H9 (cell line): ENCODE data around the gene MTMR3. TPM values are rescaled to one million over a fixed set of nuclear protein-coding genes. Genes with fewer than 3 reads are reported as not detected.

Experiments
- DNase-seq: peaks from one replicate; pipeline ENCODE4 v3.0.0-alpha.2; 2017
- H2AFZ ChIP-seq: one replicate; pipeline ENCODE4 v1.6.1; 2013; ENCODE audit warnings: mild to moderate bottlenecking, low read length, control low read depth, moderate library complexity
- H2AK5ac ChIP-seq: 2 replicates; pipeline ENCODE4 v1.6.1; 2013; ENCODE audit warnings: low read length, control low read depth, mixed read lengths; ENCODE audit not compliant: insufficient read length
- H2BK120ac ChIP-seq: one replicate; pipeline ENCODE4 v1.6.1; 2013; ENCODE audit warnings: low read depth, mild to moderate bottlenecking, low read length, control low read depth, inconsistent platforms; ENCODE audit not compliant: poor library complexity, severe bottlenecking
- H2BK12ac ChIP-seq: 2 replicates; pipeline ENCODE4 v1.6.1; 2013; ENCODE audit warnings: low read length, control low read depth, mixed read lengths, low read depth; ENCODE audit not compliant: insufficient read length
- H2BK15ac ChIP-seq: 2 replicates; pipeline ENCODE4 v1.6.1; 2013; ENCODE audit warnings: low read depth, low read length, control low read depth
- H2BK20ac ChIP-seq: one replicate; pipeline ENCODE4 v1.6.1; 2013; ENCODE audit warnings: low read depth, mild to moderate bottlenecking, low read length, control low read depth, inconsistent platforms; ENCODE audit not compliant: poor library complexity, severe bottlenecking
- H2BK5ac ChIP-seq: 2 replicates; pipeline ENCODE4 v1.6.1; 2013; ENCODE audit warnings: low read length, control low read depth, mixed read lengths; ENCODE audit not compliant: insufficient read length
- H3K14ac ChIP-seq: 2 replicates; pipeline ENCODE4 v1.6.1; 2013; ENCODE audit warnings: low read length, control low read depth; ENCODE audit not compliant: insufficient read depth
- H3K18ac ChIP-seq: 2 replicates; pipeline ENCODE4 v1.6.1; 2013; ENCODE audit warnings: low read depth, mild to moderate bottlenecking, mixed read lengths, low read length, control low read depth; ENCODE audit not compliant: insufficient read length
- H3K23ac ChIP-seq: 2 replicates; pipeline ENCODE4 v1.6.1; 2013; ENCODE audit warnings: low read length, control low read depth, mixed read lengths, low read depth; ENCODE audit not compliant: insufficient read length
- H3K23me2 ChIP-seq: 2 replicates; pipeline ENCODE4 v1.6.1; 2013; ENCODE audit warnings: low read depth, mild to moderate bottlenecking, mixed read lengths, low read length, control low read depth; ENCODE audit not compliant: insufficient read length, poor library complexity, severe bottlenecking
- H3K27ac ChIP-seq: 2 replicates; pipeline ENCODE4 v1.5.1; 2013; ENCODE audit warnings: low read length, control low read depth, mixed read lengths, low read depth; ENCODE audit not compliant: insufficient read length
- H3K27me3 ChIP-seq: 2 replicates; pipeline ENCODE4 v1.6.1; 2013; ENCODE audit warnings: low read length, control low read depth, inconsistent platforms; ENCODE audit not compliant: insufficient read depth
- H3K4ac ChIP-seq: 2 replicates; pipeline ENCODE4 v1.6.1; 2013; ENCODE audit warnings: low read depth, mild to moderate bottlenecking, control low read depth, inconsistent platforms, low read length, moderate library complexity
- H3K4me1 ChIP-seq: 2 replicates; pipeline ENCODE4 v1.6.1; 2013; ENCODE audit warnings: low read length, control low read depth, inconsistent platforms; ENCODE audit not compliant: insufficient read depth
- H3K4me2 ChIP-seq: 2 replicates; pipeline ENCODE4 v1.6.1; 2013; ENCODE audit warnings: low read length, control low read depth, mixed read lengths; ENCODE audit not compliant: insufficient read length, insufficient read depth
- H3K56ac ChIP-seq: 2 replicates; pipeline ENCODE4 v1.6.1; 2013; ENCODE audit warnings: low read depth, mild to moderate bottlenecking, mixed read lengths, low read length, control low read depth; ENCODE audit not compliant: insufficient read length
- H3K79me1 ChIP-seq: 2 replicates; pipeline ENCODE4 v1.6.1; 2013; ENCODE audit warnings: low read depth, mild to moderate bottlenecking, moderate library complexity, low read length, control low read depth, inconsistent platforms; ENCODE audit not compliant: insufficient read depth, poor library complexity, severe bottlenecking
- H3K79me2 ChIP-seq: 2 replicates; pipeline ENCODE4 v1.6.1; 2013; ENCODE audit warnings: low read length, control low read depth, inconsistent platforms; ENCODE audit not compliant: insufficient read depth
- H3K9ac ChIP-seq: 2 replicates; pipeline ENCODE4 v1.6.1; 2013; ENCODE audit warnings: low read length, control low read depth, mixed read lengths; ENCODE audit not compliant: insufficient read length; ENCODE audit errors: extremely low read depth
- H3K9me3 ChIP-seq: one replicate; pipeline ENCODE4 v1.6.1; 2013; ENCODE audit warnings: low read depth, low read length, inconsistent platforms; ENCODE audit not compliant: control insufficient read depth
- H3T11ph ChIP-seq: one replicate; pipeline ENCODE4 v1.6.1; 2013; ENCODE audit warnings: mild to moderate bottlenecking, low read length, control low read depth, inconsistent platforms
- H4K20me1 ChIP-seq: one replicate; pipeline ENCODE4 v1.6.1; 2013; ENCODE audit not compliant: control insufficient read depth, insufficient read length, insufficient read depth
- H4K5ac ChIP-seq: 2 replicates; pipeline ENCODE4 v1.6.1; 2013; ENCODE audit warnings: low read depth, mild to moderate bottlenecking, mixed read lengths, low read length, control low read depth; ENCODE audit not compliant: insufficient read length
- H4K8ac ChIP-seq: replicated peaks from 2 replicates; pipeline ENCODE4 v1.6.1; 2013; ENCODE audit warnings: low read length, control low read depth, mixed read lengths, low read depth; ENCODE audit not compliant: insufficient read length
- H4K91ac ChIP-seq: 2 replicates; pipeline ENCODE4 v1.6.1; 2013; ENCODE audit warnings: low read depth, mild to moderate bottlenecking, moderate library complexity, mixed read lengths, low read length, control low read depth; ENCODE audit not compliant: insufficient read length
- H3K27ac Mint-ChIP-seq, 3 experiments: 2 replicates in 2 of 3; 3 replicates in 1 of 3; pipeline ENCODE4 v1.8.0; 2020 to 2021; ENCODE audit warnings: mixed read lengths in 3 of 3, mild to moderate bottlenecking in 1 of 3, moderate library complexity in 1 of 3
- H3K27me3 Mint-ChIP-seq: 2 replicates; pipeline ENCODE4 v1.8.0; 2021; ENCODE audit warnings: low read depth, mild to moderate bottlenecking, moderate library complexity, mixed read lengths
- H3K36me3 Mint-ChIP-seq, 3 experiments: 2 replicates in 2 of 3; 3 replicates in 1 of 3; pipeline ENCODE4 v1.8.0; 2020 to 2021; ENCODE audit warnings: low read depth in 3 of 3, mixed read lengths in 3 of 3; ENCODE audit not compliant: insufficient read depth in 1 of 3
- H3K4me1 Mint-ChIP-seq, 2 experiments: 2 replicates each; pipeline ENCODE4 v1.8.0; 2020; ENCODE audit warnings: mixed read lengths in 2 of 2
- H3K4me3 Mint-ChIP-seq, 2 experiments: 2 replicates in 1 of 2; 3 replicates in 1 of 2; pipeline ENCODE4 v1.8.0; 2020 to 2021; ENCODE audit warnings: mild to moderate bottlenecking in 2 of 2, mixed read lengths in 2 of 2, moderate library complexity in 1 of 2
- H3K9me3 Mint-ChIP-seq, 2 experiments: 2 replicates in 1 of 2; 3 replicates in 1 of 2; pipeline ENCODE4 v1.8.0; 2020; ENCODE audit warnings: mild to moderate bottlenecking in 2 of 2, mixed read lengths in 2 of 2, moderate library complexity in 1 of 2
- whole genome bisulfite sequencing: extraction: QIAGEN DNeasy Blood & Tissue Kit; methylation state at CpG from one replicate; pipeline ENCODE4 v1.1.7; 2013; ENCODE audit warnings: missing lambda C conversion rate, low lambda C conversion rate, mixed read lengths; ENCODE audit not compliant: insufficient read length; ENCODE audit errors: extremely low coverage; 5-methylcytosine and 5-hydroxymethylcytosine counted together
- total RNA-seq: library from RNA; stranded (reverse); gene quantifications from 2 replicates; pipeline ENCODE4 v1.2.1, GENCODE V29; 2021
- TF ChIP-seq, protein P1 (sequence below): fragments of 200-600 bp; sonication (generic); conservative IDR thresholded peaks from 3 replicates; pipeline ENCODE4 v1.8.0; 2021; ENCODE audit warnings: antibody characterized with exemption, mild to moderate bottlenecking

MTMR3 gene
- total RNA-seq, 1 experiment from 2014 or later: 19.8 TPM

GRCh38 chr22:30010789-30011405, 127.9 kb downstream of the MTMR3 start:
- H3K4me1 Mint-ChIP-seq: peaks cover 15 to 25% of the 10 kb centered on the region in 2 experiments
- WGBS: no CpG with 5 or more reads among the region's 2 CpGs
- no peaks in the 10 kb centered on the region for H4K20me1 ChIP-seq

More at GRCh38 chr22:30010789-30011405, 127.9 kb downstream of the MTMR3 start:
- H3K4ac ChIP-seq: no peak overlapping the region
- no peak overlapping the region for H2BK20ac ChIP-seq
- Mint-ChIP-seq H3K27ac (peak overlapping the region in 1 of 3 experiments; percentile 13; a peak in 1 of 7 replicates), H3K36me3 (peaks cover 4 to 56% (median 44%) of the 10 kb centered on the region in 3 experiments; a peak in 6 of 7 replicates), H3K9me3 (no peaks in the 10 kb centered on the region), H3K27me3 (no peaks in the 10 kb centered on the region), H3K4me3 (no peak overlapping the region)
- TF ChIP-seq, protein P1, sequence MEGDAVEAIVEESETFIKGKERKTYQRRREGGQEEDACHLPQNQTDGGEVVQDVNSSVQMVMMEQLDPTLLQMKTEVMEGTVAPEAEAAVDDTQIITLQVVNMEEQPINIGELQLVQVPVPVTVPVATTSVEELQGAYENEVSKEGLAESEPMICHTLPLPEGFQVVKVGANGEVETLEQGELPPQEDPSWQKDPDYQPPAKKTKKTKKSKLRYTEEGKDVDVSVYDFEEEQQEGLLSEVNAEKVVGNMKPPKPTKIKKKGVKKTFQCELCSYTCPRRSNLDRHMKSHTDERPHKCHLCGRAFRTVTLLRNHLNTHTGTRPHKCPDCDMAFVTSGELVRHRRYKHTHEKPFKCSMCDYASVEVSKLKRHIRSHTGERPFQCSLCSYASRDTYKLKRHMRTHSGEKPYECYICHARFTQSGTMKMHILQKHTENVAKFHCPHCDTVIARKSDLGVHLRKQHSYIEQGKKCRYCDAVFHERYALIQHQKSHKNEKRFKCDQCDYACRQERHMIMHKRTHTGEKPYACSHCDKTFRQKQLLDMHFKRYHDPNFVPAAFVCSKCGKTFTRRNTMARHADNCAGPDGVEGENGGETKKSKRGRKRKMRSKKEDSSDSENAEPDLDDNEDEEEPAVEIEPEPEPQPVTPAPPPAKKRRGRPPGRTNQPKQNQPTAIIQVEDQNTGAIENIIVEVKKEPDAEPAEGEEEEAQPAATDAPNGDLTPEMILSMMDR: no peak
- H4K91ac ChIP-seq: no peak overlapping the region
- no peaks in the 10 kb centered on the region for H3K79me1 ChIP-seq
- H3K14ac ChIP-seq: no peak overlapping the region
- H3K9me3 ChIP-seq: no peaks in the 10 kb centered on the region
- no peaks in the 10 kb centered on the region; the same call in 1 of the 2 replicates for H3K4me1 ChIP-seq
- no peaks in the 10 kb centered on the region for H3K23me2 ChIP-seq
- H2AK5ac ChIP-seq: no peak overlapping the region
- no peak overlapping the region for H2BK15ac ChIP-seq
- no peak overlapping the region for H4K5ac ChIP-seq
- no peaks in the 10 kb centered on the region for H3K27me3 ChIP-seq
- H2BK5ac ChIP-seq: no peak overlapping the region
- no peak overlapping the region for H3K18ac ChIP-seq
- no peak overlapping the region for H3K56ac ChIP-seq
- H2AFZ ChIP-seq: no peak overlapping the region
- no peak overlapping the region for H3K9ac ChIP-seq
- no peak overlapping the region for H3K4me2 ChIP-seq
- no peak overlapping the region for H4K8ac ChIP-seq
- H3K23ac ChIP-seq: no peak overlapping the region
- no peak for DNase-seq
- H3K79me2 ChIP-seq: no peaks in the 10 kb centered on the region
- H2BK120ac ChIP-seq: no peak overlapping the region
- H3T11ph ChIP-seq: no peak overlapping the region
- H3K27ac ChIP-seq: no peak overlapping the region
- no peak overlapping the region for H2BK12ac ChIP-seq
